GM19463 (cell line): ENCODE data around the gene ADAP1.
"Not testable (repeated sequence)": the region's sequence is repeated elsewhere in the genome, so short reads cannot be mapped to it uniquely, and the experiment has no call there.

Experiments
- ATAC-seq: cut with Tn5 transposase; IDR thresholded peaks from one replicate; pipeline ENCODE4 v1.9.1; 2021; ENCODE audit warnings: mild to moderate bottlenecking, moderate library complexity; ENCODE audit not compliant: unreplicated experiment

Gene ADAP1

DNA sequence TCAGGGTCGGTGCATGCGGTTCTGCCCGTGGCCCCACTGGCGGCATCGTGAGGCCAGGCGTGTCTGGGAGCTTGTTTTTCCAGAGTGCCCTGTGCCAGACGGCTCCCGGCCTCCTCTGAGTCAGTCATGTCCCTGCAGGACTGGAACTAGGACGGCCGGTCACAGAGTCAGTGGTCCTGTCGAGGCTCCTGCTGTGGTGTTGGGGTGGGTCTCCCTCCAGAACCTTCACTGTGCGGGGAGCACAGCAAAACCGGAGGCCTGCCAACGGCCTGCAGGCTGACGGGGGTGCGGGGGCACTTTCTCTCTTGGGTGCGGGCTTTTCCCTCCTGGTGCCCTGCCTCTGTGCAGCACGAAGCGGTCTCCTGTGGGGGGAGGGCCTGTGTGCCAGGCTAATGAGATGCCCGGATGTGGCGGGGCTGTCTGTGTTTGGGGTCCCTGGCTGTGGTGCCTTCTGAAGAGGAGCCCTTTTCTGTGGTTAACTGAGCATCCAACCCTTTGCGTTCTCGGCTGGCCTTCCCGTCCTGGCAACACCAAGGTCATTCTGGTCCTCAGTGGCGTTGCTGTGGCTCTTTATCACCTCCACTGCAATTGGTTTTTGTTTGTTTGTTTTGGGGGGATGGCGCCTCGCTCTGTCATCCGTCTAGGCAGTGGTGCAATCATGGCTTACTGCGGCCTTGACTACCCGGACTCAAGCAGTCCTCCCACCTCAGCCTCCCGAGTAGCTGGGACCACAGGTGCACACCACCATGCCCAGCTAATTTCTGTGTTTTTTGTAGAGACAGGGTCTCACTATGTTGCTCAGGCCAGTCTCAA, 70.1 kb downstream of the ADAP1 start:
- ATAC-seq, result no peak

DNA sequence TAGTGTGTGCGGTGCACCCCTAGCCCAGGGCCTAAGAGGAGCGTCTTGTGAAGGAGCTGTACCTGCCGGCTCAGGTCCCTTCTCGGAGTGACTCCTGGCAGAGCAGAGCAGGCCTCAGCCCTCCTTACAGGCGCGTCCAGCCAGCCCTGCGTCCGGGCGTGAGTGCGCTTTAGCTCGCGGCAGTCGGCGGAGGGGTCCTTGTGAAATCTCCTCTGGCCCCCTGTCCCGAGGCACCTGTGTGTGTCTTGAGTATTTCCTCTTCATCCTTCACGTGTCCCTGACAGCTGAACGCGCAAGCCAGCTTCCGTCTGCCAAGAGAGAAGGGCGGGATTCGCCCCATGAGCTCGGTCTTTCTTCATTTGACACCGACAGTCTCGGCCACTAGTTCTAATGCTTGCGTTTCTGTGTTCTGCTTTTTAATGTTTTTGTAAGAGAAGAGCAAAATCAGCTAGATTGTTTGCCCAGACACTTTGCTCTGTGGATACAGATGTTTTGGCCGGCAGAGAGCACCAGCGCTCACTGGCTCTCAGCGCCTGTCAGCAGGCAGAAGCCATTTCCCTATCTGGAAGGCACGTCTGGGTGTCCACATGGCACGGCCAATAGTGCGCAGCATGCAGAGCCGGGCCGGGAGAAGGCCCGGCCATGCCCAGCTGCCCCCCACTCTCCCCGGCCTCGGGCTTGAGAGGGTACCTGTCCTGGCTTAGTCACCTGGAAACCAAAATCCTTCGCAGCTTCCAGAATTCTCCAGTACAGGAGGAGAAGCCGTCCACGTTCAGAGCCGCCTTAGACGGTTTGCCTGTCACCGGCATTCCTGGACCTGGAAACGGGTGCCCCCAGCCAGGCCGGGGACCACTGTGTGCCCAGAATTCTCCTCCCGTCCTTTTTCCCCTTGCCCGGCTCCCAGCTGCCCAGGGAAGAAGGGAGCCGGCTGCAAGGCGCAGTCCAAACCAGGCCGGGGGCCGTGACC, 71.1 kb downstream of the ADAP1 start:
- no peak for ATAC-seq

DNA sequence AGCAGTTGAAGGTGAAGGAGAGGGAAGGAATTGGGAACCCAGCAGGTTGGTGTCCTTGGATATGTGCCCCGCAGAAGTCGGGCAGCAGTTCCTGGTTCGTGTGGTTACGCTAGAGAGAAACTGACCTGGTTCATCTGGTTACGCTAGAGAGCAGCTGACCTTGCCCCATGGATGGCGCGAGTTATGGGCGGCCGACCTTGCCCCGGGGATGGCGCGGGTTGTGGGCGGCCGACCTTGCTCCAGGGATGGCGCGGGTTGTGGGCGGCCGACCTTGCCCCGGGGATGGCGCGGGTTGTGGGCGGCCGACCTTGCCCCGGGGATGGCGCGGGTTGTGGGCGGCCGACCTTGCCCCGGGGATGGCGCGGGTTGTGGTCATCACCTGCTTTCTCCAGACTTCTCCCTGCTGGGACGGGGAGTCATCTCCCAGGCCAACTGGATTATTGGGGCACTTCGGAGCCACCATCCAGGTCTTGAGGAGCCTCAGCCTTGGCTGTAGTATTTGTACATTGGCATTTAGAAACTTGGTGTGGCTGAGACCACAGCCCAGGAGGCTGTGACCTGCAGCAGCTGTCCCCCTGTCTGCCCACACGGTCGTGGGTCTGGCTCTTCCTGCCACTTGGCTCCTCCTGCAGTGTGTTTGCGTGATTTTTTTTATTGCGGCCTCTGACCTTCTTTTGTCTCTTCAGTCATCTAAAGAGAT, 72.0 kb downstream of the ADAP1 start:
- no peak for ATAC-seq

DNA sequence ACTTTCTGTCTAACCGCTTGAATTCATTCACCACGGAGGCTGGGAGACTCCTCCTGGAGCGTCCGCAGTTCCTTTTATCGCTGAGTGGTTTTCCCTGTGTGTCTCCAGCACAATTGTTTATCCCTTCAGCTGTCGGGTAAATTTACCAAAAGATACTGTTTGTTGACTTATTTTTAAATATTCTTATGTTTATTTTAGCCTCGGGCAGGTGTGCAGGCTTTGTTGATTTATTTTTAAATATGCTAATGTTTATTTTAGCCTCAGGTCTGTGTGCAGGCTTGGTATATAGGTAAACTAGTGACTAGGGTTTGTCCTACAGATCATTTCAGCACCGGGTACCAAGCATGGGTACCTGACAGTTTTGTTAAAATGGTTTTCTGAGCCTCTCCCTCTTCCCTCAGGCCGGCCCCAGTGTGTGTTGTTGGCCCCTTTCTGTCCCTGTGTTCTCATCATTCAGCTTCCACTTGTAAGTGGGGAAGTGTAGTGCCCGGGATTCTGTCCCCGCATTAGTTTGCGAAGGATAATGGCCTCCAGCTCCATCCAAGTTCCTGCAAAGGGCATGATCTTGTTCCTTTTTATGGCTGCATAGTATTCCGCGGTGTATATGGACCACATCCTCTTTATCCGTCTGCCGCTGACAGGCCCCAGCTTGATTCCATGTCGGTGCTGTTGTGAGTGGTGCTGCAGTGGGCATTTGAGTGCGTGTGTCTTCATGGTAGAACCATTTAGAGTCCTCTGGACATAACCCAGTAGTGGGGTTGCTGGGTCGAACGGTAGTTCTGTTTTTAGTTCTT, 72.8 kb downstream of the ADAP1 start:
- no peak for ATAC-seq

DNA sequence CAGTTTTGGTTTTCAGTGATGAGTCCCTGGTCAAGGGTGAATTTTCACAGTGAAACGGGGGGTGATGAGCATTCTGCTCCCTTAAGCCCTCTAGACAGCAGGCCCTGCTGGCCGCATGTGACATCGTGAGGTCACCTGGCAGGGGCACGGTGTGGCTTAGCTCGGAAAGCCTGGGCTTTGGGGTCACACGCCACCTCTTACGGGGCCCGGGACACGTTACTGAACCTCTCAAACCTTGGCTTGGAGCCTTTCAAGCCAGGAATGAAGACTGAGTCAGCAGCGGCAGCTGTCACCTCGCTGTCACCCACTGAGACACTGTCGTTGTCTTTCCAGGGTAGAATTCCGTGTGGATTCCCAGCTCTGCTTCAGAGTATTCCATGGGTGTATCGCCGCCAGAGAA, 74.0 kb downstream of the ADAP1 start:
- ATAC-seq, result no peak

DNA sequence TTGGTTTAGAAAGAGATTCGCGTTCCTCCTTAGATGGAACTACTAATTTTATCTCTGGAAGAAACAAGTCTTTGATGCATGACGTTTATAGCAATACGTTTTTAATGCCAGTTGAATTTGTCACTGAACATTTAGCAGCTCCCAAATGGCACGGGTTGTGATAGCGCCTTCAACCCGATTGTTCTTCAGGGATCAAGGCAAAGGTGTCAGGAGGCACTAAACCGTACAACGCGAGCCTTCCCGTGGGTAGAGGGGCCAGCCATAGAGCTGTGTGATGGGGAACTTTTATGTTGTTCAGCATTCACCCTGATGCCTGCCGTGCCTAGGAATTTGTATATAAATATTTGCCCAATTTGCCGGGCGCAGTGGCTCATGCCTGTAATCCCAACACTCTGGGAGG, 74.8 kb downstream of the ADAP1 start:
- ATAC-seq, result no peak

DNA sequence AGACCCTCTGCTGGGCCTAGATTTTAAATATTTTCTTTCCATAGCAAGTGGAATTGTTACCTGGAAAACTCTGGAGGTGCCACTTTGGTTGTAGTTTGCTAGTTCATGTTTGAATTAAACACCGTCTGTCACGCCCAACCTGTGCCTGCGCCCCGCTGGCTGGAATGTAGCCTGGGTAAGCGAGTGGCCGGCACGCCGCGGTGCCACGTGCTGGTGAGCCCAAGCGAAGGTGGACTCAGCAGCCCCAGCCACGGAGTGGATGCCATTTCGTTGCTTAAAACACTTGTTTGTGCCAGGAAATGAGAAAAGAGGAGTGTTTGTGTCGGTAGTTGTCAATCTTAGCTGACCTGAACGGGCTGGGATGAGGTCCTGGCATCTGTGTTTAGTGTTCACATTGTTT, 75.4 kb downstream of the ADAP1 start:
- no peak for ATAC-seq

DNA sequence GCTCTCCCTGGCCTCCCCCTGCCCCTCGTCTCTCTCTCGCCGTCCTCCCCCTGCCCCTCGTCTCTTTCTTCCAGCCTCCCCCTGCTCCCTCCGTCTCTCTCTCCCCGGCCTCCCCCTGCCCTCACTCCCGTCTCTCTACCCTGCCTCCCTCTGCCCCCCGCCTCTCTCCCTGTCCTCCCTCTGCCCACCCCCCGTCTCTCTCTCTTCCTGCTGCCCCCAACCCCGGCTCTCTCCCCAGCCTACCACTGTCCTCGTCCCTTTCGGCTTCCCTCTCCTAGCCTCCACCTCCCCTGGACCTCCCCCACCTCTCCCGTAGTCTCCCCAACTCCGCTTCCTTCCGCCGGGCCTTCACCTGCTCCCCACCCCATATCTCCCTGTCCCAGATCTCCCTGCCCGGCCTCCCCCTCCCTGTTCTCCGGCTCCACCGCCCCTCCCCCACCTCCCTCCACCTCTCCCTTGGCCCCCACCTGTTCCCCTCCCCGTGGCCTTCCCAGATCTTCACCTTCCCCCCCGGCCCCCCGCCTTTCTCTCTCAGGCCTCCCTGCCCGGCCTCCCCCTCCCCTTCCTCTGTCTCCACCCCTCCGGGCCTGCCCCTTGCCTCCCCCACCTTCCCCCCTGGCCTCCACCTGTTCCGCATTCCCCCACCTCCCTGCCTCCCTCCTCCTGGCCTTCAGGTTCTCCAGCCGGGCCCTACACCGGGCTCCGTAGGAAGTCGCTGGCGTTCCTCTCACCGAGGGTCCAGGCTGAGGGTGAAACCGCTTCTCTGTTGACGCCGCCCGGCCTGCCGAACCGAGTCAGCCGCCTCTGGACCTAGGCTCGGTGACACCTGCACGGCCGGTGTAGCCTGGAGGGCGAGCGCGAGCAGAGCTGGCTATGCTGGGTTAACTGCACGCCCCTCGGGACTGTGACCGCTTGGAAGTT, 76.9 kb downstream of the ADAP1 start:
- ATAC-seq, result no peak

DNA sequence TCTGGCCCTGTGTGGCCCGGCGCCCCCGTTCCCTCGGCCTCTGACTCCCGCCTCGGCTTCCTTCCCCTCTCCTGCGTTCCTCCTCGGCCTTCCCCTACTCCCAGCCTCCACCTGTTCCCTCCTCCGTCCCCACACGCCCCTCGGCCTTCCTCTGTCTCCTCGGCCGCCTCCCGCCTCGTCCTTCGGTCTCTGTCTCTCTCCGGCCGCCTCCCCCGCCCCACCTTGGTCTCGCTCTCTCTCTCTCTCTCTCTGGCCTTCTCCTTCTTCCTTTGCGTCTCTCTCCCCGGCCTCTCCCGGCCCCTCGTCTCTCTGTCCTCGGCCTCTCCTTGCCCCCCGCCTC, 77.5 kb downstream of the ADAP1 start:
- ATAC-seq, result no peak

DNA sequence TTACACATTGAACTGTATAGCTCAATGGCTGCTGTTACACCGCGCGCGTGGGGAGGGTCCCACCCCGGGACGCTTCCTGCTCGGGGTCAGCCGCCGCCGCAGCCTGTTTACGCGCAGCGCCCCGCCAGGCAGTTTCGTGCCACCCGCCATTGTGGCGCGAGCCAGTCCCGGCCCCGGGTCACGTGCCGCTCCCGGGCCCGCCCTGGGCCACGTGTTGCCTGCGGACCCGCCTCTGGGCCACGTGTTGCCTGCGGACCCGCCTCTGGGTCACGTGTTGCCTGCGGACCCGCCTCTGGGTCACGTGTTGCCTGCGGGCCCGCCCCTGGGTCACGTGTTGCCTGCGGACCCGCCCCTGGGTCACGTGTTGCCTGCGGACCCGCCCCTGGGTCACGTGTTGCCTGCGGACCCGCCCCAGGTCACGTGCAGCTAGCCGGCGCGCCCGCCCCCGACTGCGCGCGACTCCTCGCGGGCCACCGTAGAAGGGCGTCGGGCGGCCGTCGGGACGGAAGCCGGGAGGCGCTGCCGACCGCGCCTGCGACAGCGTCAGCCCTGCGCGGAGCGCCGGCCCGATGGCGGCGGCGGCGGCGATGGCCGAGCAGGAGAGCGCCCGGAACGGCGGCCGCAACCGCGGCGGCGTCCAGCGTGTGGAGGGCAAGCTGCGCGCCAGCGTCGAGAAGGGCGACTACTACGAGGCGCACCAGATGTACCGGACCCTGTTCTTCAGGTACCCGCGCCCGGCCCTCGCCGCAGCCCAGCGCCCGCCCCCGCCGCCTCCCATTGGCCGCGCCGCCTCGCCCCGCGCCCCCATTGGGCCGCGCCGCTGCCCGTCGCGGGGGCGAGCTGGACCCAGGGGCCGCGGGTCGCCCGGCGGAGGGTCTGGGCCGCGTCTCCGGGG, 78.2 kb downstream of the ADAP1 start, which contains the start of gene GET4:
Gene GET4, plus strand, starts transcription at position 478 of the 895 bp plus-strand sequence. Its CDS starts 92 bp downstream, at position 570.
- ATAC-seq, result peak; percentile 73

DNA sequence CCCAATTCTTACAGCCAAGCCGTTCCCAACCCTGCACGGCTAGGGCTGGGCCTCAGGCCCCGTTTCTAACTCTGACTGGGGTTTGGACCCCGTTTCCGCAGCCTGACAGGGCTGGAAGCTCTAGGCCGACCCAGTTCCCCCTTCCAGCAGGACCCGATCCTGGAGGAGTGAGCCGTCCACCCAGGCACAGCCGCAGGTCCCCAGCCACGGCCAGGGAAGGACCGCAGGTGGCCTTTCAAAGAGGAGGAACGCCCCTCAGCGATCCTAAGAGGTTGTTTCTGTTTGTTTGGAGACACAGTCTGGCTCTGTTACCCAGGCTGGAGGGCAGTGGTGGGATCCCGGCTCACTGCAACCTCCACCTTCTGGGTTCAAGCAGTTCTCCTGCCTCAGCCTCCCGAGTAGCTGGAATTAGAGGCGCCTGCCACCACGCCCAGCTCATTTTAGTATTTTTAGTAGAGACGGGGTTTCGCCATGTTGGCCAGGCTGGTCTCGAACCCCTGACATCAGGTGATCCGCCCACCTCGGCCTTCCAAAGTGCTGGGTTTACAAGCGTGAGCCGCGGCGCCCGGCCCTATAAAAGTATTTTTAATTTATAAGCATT, 78.9 kb downstream of the ADAP1 start:
- ATAC-seq, result no peak

DNA sequence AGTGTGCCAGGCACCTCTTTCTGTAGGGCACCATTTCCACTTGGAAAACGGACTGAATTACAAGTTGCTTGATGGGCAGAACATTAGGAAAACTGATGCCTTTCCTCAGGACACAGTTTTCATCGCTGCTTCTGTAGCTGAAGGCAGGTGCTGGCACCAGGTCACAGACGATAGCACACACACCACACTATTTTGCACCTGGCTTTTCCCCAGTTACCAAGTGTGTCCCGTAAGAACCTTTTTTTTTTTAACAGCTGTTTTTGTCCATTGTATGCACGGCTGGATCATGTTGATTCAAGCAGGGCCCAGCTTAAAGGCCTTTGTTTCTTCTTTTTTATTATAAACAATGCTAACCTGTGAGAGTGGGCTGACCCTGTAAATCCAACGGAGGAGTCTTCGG, 79.4 kb downstream of the ADAP1 start:
- no peak for ATAC-seq

DNA sequence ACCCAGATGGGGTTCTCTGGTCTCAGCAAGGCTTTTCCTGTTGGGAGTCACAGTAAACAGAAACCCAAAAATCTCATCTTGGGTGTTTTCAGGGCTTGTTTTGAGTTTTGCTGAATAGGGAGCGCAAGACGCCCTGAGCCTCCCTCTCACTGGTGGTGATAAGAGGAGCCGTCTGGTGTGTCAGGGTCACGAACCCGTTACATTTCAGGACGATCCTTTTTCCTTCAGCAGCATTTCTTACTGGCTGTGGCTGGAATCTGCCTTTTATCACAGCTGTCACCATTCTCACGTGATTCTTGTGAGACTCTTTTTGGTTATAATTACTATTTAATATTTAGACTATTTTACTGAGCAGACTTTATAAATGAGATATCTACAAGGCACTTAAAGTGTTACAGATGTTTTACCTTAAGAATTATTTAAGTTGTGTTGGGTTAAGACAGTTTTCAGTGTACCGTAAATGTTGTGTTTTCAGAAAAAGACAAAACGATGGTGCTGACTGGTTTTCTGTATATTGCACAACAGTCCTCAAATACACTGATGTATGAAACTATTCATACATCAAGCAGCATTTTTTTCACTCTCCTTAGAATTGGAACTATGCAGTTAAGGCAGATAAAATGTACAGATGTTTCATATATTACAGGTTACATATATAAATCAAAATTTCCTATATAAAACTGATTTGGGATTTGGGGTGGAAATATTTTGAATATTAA, 80.3 kb downstream of the ADAP1 start:
- no peak for ATAC-seq

DNA sequence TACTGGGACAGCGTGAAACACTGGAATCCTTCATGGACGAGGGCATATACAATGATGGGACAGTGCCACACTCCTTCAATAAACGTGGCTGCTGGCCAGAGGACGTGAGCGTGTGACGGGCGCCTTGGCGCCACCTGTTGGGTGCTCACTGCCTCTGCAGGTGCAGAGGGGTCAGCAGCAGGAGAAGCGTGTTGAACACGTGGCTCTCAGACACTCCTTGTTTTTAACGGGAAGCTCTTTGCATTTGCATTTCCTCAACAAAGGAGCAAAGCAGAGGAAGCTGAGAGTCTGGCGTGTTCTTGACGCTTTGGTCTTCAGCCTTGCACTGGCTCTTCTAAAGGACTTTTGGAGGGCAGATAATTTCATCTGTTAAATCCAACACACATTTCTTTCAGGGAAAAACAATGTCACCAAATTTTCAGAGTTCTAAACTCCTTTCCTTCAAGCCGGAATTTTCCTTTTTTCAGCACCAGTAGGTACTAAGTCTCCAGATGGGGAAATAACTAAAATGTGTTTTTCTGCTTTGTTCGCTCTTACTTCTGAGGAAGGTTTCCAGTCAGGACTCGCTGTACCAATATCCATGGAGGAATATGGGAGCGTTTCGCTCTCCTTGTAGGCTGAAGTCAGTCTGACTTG, 81.0 kb downstream of the ADAP1 start:
- ATAC-seq, result no peak

DNA sequence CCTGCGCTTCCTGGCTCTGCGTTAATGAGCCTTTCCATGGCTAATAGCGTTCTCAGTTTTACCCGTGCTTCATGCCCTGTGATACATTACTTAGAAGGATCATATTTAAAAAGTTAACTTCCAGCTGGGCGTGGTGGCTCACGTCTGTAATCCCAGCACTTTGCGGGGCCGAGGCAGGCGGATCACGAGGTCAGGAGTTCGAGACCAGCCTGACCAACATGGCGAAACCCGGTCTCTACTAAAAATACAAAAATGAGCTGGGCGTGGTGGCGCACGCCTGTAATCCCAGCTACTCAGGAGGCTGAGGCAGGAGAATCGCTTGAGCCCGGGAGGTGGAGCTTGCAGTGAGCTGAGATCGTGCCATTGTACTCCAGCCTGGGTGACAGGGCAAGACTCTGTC, 81.8 kb downstream of the ADAP1 start:
- not testable (repeated sequence) for ATAC-seq

DNA sequence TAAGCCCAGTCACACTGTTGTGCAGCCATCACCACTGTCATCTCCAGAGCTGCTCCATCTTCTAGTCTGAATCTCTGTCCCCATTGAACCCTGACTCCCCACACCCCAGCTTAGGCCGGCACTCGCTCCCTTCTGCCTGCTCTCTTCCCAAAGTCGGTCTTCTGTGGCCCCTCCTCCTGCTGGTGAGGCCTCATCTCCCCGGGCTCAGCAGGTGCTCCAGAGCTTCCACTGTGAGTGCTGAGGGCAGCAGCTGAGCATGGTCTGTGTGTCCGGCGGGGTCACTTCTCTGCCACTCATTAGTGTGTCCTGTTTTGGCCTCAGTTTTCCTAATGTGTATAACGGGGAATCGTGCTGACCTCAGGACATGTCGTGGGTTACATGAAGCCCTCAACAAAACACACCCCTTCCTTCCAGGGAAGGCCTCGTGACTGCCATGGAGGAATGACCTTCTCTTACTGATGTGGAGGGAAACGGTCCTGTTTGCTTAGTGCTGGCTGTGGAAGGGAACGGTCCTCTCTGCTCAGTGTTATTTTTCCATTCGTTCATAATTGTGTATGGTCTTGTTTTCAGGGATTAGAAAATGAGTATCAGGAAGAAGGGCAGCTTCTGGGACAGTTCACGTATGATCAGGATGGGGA, 82.5 kb downstream of the ADAP1 start:
- ATAC-seq, result no peak
